ENCODE results near the gene CIDEC.

DNA sequence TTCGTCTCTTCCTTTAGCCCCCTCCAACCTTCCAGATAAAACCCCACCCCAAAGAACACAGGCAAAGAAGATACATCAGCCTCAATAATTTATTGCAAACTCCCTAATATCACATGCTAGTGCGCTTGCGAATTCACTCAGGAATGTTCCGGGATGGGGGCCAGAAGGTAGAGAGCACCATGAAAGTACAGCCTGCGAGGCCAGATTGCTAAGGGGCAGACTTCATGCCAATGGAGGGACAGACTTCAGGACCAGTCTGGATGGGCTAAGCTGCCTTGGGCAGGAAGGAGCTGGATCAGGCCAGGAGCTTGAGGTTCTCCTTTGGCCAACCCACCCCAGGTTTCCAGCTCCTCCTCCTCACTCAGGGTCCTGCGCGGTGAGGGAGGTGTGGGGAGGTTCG is 13.4 kb downstream of the CIDEC start:
- TF ChIP-seq CTCF (IDR thresholded peaks at IDR 0.05): no peak
- TF ChIP-seq POLR2A (IDR thresholded peaks at IDR 0.05): no peak
- peak in 1 of 2 donors; percentile 21 for TF ChIP-seq POLR2AphosphoS5 (IDR thresholded peaks at IDR 0.05; ENCODE audit: insufficient read depth in 1 of 2, low read depth in 1 of 2)
